Measurements from ENCODE around the gene TBCEL.

DNA sequence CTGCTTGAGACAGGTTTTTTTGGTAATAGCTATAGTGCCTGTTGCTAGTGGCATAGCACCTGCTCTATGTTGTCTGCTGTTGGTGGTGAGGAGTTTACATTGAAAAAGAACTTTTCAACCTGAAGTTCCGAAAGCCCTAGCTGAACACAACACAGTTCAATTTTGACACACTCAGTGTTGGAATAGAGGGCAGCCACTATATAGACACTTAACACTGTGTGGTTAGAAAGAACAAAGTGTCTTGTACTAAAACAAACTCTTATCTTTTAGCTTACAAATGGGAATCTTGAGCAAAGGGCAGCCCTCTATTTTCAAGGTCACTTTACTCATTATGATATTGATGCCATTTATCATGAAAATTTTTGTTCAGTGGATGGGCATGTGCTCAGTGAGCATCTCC lies 18.4 kb downstream of the TBCEL start:
- TF ChIP-seq, protein P1, sequence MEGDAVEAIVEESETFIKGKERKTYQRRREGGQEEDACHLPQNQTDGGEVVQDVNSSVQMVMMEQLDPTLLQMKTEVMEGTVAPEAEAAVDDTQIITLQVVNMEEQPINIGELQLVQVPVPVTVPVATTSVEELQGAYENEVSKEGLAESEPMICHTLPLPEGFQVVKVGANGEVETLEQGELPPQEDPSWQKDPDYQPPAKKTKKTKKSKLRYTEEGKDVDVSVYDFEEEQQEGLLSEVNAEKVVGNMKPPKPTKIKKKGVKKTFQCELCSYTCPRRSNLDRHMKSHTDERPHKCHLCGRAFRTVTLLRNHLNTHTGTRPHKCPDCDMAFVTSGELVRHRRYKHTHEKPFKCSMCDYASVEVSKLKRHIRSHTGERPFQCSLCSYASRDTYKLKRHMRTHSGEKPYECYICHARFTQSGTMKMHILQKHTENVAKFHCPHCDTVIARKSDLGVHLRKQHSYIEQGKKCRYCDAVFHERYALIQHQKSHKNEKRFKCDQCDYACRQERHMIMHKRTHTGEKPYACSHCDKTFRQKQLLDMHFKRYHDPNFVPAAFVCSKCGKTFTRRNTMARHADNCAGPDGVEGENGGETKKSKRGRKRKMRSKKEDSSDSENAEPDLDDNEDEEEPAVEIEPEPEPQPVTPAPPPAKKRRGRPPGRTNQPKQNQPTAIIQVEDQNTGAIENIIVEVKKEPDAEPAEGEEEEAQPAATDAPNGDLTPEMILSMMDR (IDR thresholded peaks at IDR 0.05) = no peak
- no peak for TF ChIP-seq POLR2A (IDR thresholded peaks at IDR 0.05)
